Endothelial cell of umbilical vein (primary cell): ENCODE measurements around the gene SLC25A21. TPM values are rescaled to one million over a fixed set of nuclear protein-coding genes. Genes with fewer than 3 reads are reported as not detected.

ENCODE experiments used
- BruUV-seq: library from RNA; stranded (reverse); fragments of 400-500 nt; replicated peaks from 2 replicates; lab custom pipeline; 2021; lab: Mats Ljungman, UMichigan
- CTCF ChIA-PET: fragments of 300-600, 350-600 bp; sonication (Branson Sonifier 250); formaldehyde crosslinking; loops from one replicate; lab custom pipeline; 2021; ENCODE audit warnings: antibody characterized with exemption, inconsistent platforms; lab: Charles Lee
- POLR2A ChIA-PET: fragments of 300-600, 350-600 bp; sonication (Branson Sonifier 250); formaldehyde crosslinking; loops from one replicate; lab custom pipeline; 2021; ENCODE audit warnings: antibody characterized with exemption, inconsistent platforms; lab: Charles Lee
- DNase-seq: peaks from one replicate; pipeline ENCODE4 v3.0.0-alpha.2; 2011; ENCODE audit warnings: low read depth, low spot score
- FAIRE-seq: peaks from 2 replicates; lab custom pipeline; 2011; peaks lifted over from hg19 to GRCh38; lab: Jason Lieb, UNC
- H2AFZ ChIP-seq: 2 replicates; pipeline ENCODE4 v1.6.0; 2012; ENCODE audit warnings: low read depth, low read length, control low read depth, inconsistent platforms
- H3K27ac ChIP-seq: 2 replicates; pipeline ENCODE4 v1.5.1; 2011; ENCODE audit warnings: low read depth, mild to moderate bottlenecking, control low read depth, low read length, moderate library complexity; ENCODE audit not compliant: insufficient read depth
- H3K27me3 ChIP-seq, 2 experiments: 2 replicates each; pipeline versions ENCODE4 v1.6.0 to v1.6.1; 2011; ENCODE audit warnings: low read length in 2 of 2, mixed read lengths in 1 of 2; ENCODE audit not compliant: control insufficient read depth in 2 of 2, insufficient read depth in 2 of 2
- H3K36me3 ChIP-seq, 2 experiments: 2 replicates in 1 of 2; 3 replicates in 1 of 2; pipeline ENCODE4 v1.5.1; 2011; ENCODE audit warnings: low read length in 2 of 2, mild to moderate bottlenecking in 1 of 2, moderate library complexity in 1 of 2; ENCODE audit not compliant: control insufficient read depth in 2 of 2, insufficient read depth in 2 of 2; ENCODE audit errors: extremely low read depth in 1 of 2
- H3K4me1 ChIP-seq: 3 replicates; pipeline ENCODE4 v1.5.1; 2011; ENCODE audit warnings: mild to moderate bottlenecking, low read length; ENCODE audit not compliant: control insufficient read depth, insufficient read depth; ENCODE audit errors: extremely low read depth
- H3K4me2 ChIP-seq: 2 replicates; pipeline ENCODE4 v1.6.1; 2011; ENCODE audit warnings: low read length, control low read depth, mixed read lengths; ENCODE audit not compliant: insufficient read depth
- H3K4me3 ChIP-seq, 3 experiments: fragments of 200-600 bp in 1 of 3; sonication (generic), shearing (Covaris generic) in 1 of 3; replicated peaks in 1 of 3; 2 replicates each; pipeline ENCODE4 v1.5.1; 2011 to 2016; ENCODE audit warnings: control low read depth in 3 of 3, low read length in 3 of 3, mild to moderate bottlenecking in 2 of 3, inconsistent platforms in 1 of 3, low read depth in 1 of 3, moderate library complexity in 1 of 3; ENCODE audit not compliant: insufficient read depth in 1 of 3
- H3K79me2 ChIP-seq: 2 replicates; pipeline ENCODE4 v1.6.0; 2012; ENCODE audit warnings: low read length, inconsistent platforms; ENCODE audit not compliant: control insufficient read depth, insufficient read depth
- H3K9ac ChIP-seq: replicated peaks from 2 replicates; pipeline ENCODE3; 2011; ENCODE audit warnings: low read length, control low read depth; ENCODE audit not compliant: insufficient read depth; ENCODE audit errors: extremely low read depth
- H3K9me1 ChIP-seq: replicated peaks from 3 replicates; pipeline ENCODE4 v1.6.0; 2011; ENCODE audit warnings: mild to moderate bottlenecking, low read length; ENCODE audit not compliant: control insufficient read depth, insufficient read depth; ENCODE audit errors: extremely low read depth
- H3K9me3 ChIP-seq: replicated peaks from 2 replicates; pipeline ENCODE4 v1.5.1; 2012; ENCODE audit warnings: low read length, inconsistent platforms; ENCODE audit not compliant: control insufficient read depth, insufficient read depth
- H4K20me1 ChIP-seq: replicated peaks from 2 replicates; pipeline ENCODE3; 2011; ENCODE audit warnings: mild to moderate bottlenecking, low read length; ENCODE audit not compliant: control insufficient read depth, insufficient read depth; ENCODE audit errors: extremely low read depth
- CTCF ChIP-seq, 2 donors: IDR thresholded peaks; 1 replicate in 1 of 2; 2 replicates in 1 of 2; pipeline ENCODE4 v1.5.1; 2011; ENCODE audit warnings: low read length in 2 of 2, mild to moderate bottlenecking in 2 of 2, moderate library complexity in 2 of 2, control low read depth in 1 of 2, inconsistent platforms in 1 of 2, low read depth in 1 of 2; ENCODE audit not compliant: insufficient read depth in 1 of 2; ENCODE audit errors: extremely low read depth in 1 of 2
- EZH2 ChIP-seq: IDR thresholded peaks from 2 replicates; pipeline ENCODE4 v1.6.1; 2012; ENCODE audit warnings: borderline replicate concordance, low read depth, mild to moderate bottlenecking, moderate library complexity, low read length, inconsistent platforms; ENCODE audit not compliant: severe bottlenecking
- FOS ChIP-seq: IDR thresholded peaks from 2 replicates; pipeline ENCODE4 v1.6.1; 2011; ENCODE audit warnings: mild to moderate bottlenecking, low read length, moderate library complexity, borderline replicate concordance; ENCODE audit not compliant: insufficient read depth
- GATA2 ChIP-seq: IDR thresholded peaks from 2 replicates; pipeline ENCODE4 v1.7.0; 2011; ENCODE audit warnings: low read depth, mild to moderate bottlenecking, moderate library complexity, mixed read lengths, low read length; ENCODE audit not compliant: insufficient read length, insufficient read depth
- JUN ChIP-seq: IDR thresholded peaks from 2 replicates; pipeline ENCODE4 v1.6.1; 2011; ENCODE audit warnings: borderline replicate concordance, low read depth; ENCODE audit not compliant: insufficient read length, insufficient read depth
- MAX ChIP-seq: IDR thresholded peaks from 2 replicates; pipeline ENCODE4 v1.6.1; 2011; ENCODE audit not compliant: insufficient read depth, insufficient read length
- MYC ChIP-seq: IDR thresholded peaks from one replicate; pipeline ENCODE4 v1.6.1; 2011; ENCODE audit warnings: mild to moderate bottlenecking, low read depth, low read length
- POLR2A ChIP-seq: IDR thresholded peaks from 2 replicates; pipeline ENCODE4 v1.6.1; 2012; ENCODE audit warnings: low read depth, mild to moderate bottlenecking, control low read depth, low read length
- POLR2AphosphoS5 ChIP-seq: IDR thresholded peaks from 2 replicates; pipeline ENCODE4 v1.6.1; 2012; ENCODE audit warnings: low read depth, mild to moderate bottlenecking, control low read depth, low read length, moderate library complexity; ENCODE audit not compliant: insufficient read depth
- dilution Hi-C: fragments of 300-500 bp; cut with MboI; formaldehyde crosslinking; loops from one replicate; pipeline ENCODE4 v1.15.0; 2019; ENCODE audit warnings: low sequenced_read_pairs; ENCODE audit not compliant: extremely low pct_ligation_motif_present
- intact Hi-C: fragments of 100-400 bp; cut with micrococcal nuclease; formaldehyde crosslinking; loops from one replicate; pipeline ENCODE4 v1.10.0; 2022
- polyA plus RNA-seq, 4 experiments: library from polyadenylated mRNA; depleted of rRNA in 3 of 4; stranded (reverse) in 3 of 4; unstranded in 1 of 4; fragments of >200 nt; gene quantifications; 2 replicates each; pipeline versions ENCODE4 v1.2.1 to v1.2.3, GENCODE V29; 2011 to 2012; ENCODE audit warnings: missing spikeins in 1 of 4
- total RNA-seq: library from RNA; stranded (reverse); gene quantifications from 2 replicates; pipeline ENCODE4 v1.2.3, GENCODE V29; 2021

Gene SLC25A21
- total and polyA plus RNA-seq, 2 donors (not counting 3 experiments of a cell fraction or from before 2014, with no cell fraction given) = 0.98 to 1.4 TPM

GRCh38 chr14:37213016-37213415, 40.6 kb upstream of the SLC25A21 start:
- CTCF ChIA-PET = interaction anchor here (0.7 to 8.5 kb wide), 9 partner anchors 9 to 63 kb away, joined by 3 to 56 read pairs (median 5); no protein-coding TSS in a partner anchor

More at GRCh38 chr14:37213016-37213415, 40.6 kb upstream of the SLC25A21 start:
- FAIRE-seq (peak; percentile 87), DNase-seq (peak; percentile 87)
- Histone ChIP-seq H3K9ac (peak overlapping the region; percentile 37), H4K20me1 (no peaks in the 10 kb centered on the region), H2AFZ (no peak overlapping the region), H3K9me3 (no peaks in the 10 kb centered on the region), H3K79me2 (peaks cover 48% of the 10 kb centered on the region), H3K4me2 (peak overlapping the region; percentile 78), H3K27ac (peak overlapping the region; percentile 93), H3K27me3 (no peaks in the 10 kb centered on the region), H3K36me3 (no peaks in the 10 kb centered on the region), H3K9me1 (no peaks in the 10 kb centered on the region), H3K4me1 (peaks cover 33% of the 10 kb centered on the region), H3K4me3 (no peak overlapping the region)
- no TSS peak for BruUV-seq
- intact Hi-C loops = loop anchor here (1.0 kb wide), 1 partner anchor 16 kb away; the partner anchor contains the start of gene MIPOL1
- POLR2A ChIA-PET = interaction anchor here (1.1 to 2.4 kb wide), 2 partner anchors 16 to 41 kb away, joined by 3 to 9 read pairs; partner anchors contain the start of genes MIPOL1 and SLC25A21
- dilution Hi-C loops = no loop called here
- TF ChIP-seq FOS (peak; percentile 28), MAX (no peak), CTCF (IDR thresholded peaks at IDR 0.05; ENCODE audit: extremely low read depth in 1 of 2, insufficient read depth in 1 of 2, low read depth in 1 of 2, low read length in 2 of 2) (no peak), GATA2 (peak; percentile 89), POLR2A (peak; percentile 57), MYC (no peak), EZH2 (no peak), JUN (peak; percentile 89), POLR2AphosphoS5 (peak; percentile 54)
